ENCODE data around the gene SLC30A3. TPM values are rescaled to one million over a fixed set of nuclear protein-coding genes. Genes with fewer than 3 reads are reported as not detected.

The SLC30A3 gene
- total RNA-seq, 1 donor from 2014 or later, result not detected

DNA sequence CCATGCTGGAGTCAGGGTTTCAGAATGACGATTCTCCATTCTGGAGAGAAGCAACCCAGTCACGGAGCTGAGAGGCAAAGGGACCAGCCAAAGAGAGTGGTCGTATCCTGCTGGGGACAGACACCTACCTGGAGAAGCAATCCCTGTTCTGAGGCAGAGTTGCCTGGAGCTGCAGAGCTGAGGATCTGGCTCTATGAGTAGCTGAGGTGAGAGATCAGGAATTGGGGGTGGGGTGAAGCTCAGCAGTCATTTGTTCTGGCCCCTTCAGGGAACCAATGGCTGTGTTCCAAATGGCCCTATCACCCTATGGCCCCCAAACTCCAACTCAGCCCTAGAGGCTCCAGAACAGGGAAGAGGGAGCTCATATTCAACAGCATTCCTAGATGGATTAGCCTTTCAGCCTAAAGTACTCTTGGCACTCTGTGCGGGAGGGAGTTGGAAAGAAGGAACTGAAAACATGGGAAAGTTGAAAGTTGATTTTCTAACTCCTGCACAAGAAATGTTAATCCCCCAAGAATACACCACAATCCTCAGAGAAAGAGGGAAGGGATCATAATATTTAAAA is 54.3 kb downstream of the SLC30A3 start:
- no peak overlapping the region for H3K27ac Mint-ChIP-seq
- peaks cover 12% of the 10 kb centered on the region for H3K4me1 Mint-ChIP-seq (ENCODE audit: low read depth)
- H3K36me3 Mint-ChIP-seq (ENCODE audit: insufficient read depth), result peaks cover 9% of the 10 kb centered on the region
- H3K4me3 Mint-ChIP-seq (ENCODE audit: low read depth), result no peak overlapping the region
- DNase-seq (ENCODE audit: low spot score, unreplicated experiment), result no peak
- no peaks in the 10 kb centered on the region for H3K27me3 Mint-ChIP-seq
- no peaks in the 10 kb centered on the region for H3K9me3 Mint-ChIP-seq (ENCODE audit: low read depth)
- no peak for TF ChIP-seq CTCF (IDR thresholded peaks at IDR 0.05; ENCODE audit: unreplicated experiment)

- Mint-ChIP-seq H3K4me1 (ENCODE audit: low read depth) (peaks cover 6% of the 10 kb centered on the region), H3K27ac (no peak overlapping the region), H3K4me3 (ENCODE audit: low read depth) (no peak overlapping the region), H3K9me3 (ENCODE audit: low read depth) (no peaks in the 10 kb centered on the region), H3K27me3 (no peaks in the 10 kb centered on the region), H3K36me3 (ENCODE audit: insufficient read depth) (peaks cover 10% of the 10 kb centered on the region)
- no peak for TF ChIP-seq CTCF (IDR thresholded peaks at IDR 0.05; ENCODE audit: unreplicated experiment)
- no peak for DNase-seq (ENCODE audit: low spot score, unreplicated experiment)
These were observed 56.5 kb downstream of the SLC30A3 start for GRCh38 chr2:27206346-27206745.

DNA sequence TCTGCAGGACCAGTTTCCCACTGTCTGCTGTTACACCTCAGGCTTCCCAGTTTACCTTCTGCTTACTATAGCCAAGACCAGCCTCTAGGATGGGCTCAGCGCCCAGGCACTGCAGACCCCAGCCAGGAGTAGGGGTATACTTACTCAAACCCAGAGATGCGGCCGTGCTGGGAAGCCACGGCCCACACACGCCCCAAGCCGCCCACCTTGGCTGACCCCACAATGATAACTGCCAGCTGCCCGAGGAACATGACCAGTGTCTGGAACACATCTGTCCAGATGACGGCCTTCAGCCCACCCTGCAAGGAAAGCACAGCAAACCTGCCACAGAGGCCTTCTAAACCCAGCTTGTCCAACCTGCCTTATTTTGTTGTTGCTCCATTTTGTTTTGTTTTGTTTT is 57.6 kb downstream of the SLC30A3 start:
- no peak overlapping the region for H3K27ac Mint-ChIP-seq
- H3K9me3 Mint-ChIP-seq (ENCODE audit: low read depth), result no peaks in the 10 kb centered on the region
- H3K4me1 Mint-ChIP-seq (ENCODE audit: low read depth), result peaks cover 6% of the 10 kb centered on the region
- TF ChIP-seq CTCF (IDR thresholded peaks at IDR 0.05; ENCODE audit: unreplicated experiment), result no peak
- no peak for DNase-seq (ENCODE audit: low spot score, unreplicated experiment)
- peaks cover 10% of the 10 kb centered on the region for H3K36me3 Mint-ChIP-seq (ENCODE audit: insufficient read depth)
- no peak overlapping the region for H3K4me3 Mint-ChIP-seq (ENCODE audit: low read depth)
- no peaks in the 10 kb centered on the region for H3K27me3 Mint-ChIP-seq

- H3K27ac Mint-ChIP-seq, result no peak overlapping the region
- peaks cover 1% of the 10 kb centered on the region for H3K4me1 Mint-ChIP-seq (ENCODE audit: low read depth)
- DNase-seq (ENCODE audit: low spot score, unreplicated experiment), result no peak
- H3K27me3 Mint-ChIP-seq, result no peaks in the 10 kb centered on the region
- no peak overlapping the region for H3K4me3 Mint-ChIP-seq (ENCODE audit: low read depth)
- no peaks in the 10 kb centered on the region for H3K9me3 Mint-ChIP-seq (ENCODE audit: low read depth)
- peaks cover 11% of the 10 kb centered on the region for H3K36me3 Mint-ChIP-seq (ENCODE audit: insufficient read depth)
- TF ChIP-seq CTCF (IDR thresholded peaks at IDR 0.05; ENCODE audit: unreplicated experiment), result no peak
These were observed 58.3 kb downstream of the SLC30A3 start for GRCh38 chr2:27204566-27204965.

DNA sequence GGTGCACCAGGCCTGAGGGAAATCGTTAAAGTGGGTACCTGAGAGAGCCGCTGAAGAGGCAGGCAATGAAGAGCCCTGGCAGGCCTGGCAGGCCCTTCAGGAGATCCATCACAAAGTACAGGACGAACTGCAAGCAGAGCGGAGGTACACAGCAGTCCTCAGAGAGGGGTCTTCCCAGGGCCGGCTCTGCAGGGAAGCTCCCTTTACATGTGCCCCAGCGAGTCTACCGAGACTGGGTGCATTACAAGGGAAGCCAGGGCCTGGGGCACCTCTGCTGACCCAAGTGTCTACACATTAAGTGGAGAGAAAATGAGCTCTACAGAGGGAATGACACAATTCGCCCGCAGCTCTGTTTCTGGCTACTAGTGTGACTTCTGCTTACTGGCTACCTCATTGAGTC is 59.1 kb downstream of the SLC30A3 start:
- Mint-ChIP-seq H3K36me3 (ENCODE audit: insufficient read depth) (peaks cover 11% of the 10 kb centered on the region), H3K9me3 (ENCODE audit: low read depth) (no peaks in the 10 kb centered on the region), H3K4me3 (ENCODE audit: low read depth) (no peak overlapping the region), H3K27ac (no peak overlapping the region), H3K4me1 (ENCODE audit: low read depth) (peaks cover 1% of the 10 kb centered on the region), H3K27me3 (no peaks in the 10 kb centered on the region)
- TF ChIP-seq CTCF (IDR thresholded peaks at IDR 0.05; ENCODE audit: unreplicated experiment), result no peak
- DNase-seq (ENCODE audit: low spot score, unreplicated experiment), result no peak

Other genes with a start within 250 kb of the SLC30A3 start
- gene TMEM214, start 230.1 kb downstream of the SLC30A3 start, total RNA-seq, result 54.0 and 55.2 TPM in 2 replicates
- gene AGBL5, start 211.4 kb downstream of the SLC30A3 start, total RNA-seq, result 58.7 and 60.2 TPM in 2 replicates
- 245 and 254 TPM in 2 replicates for gene OST4, start 191.4 kb downstream of the SLC30A3 start, total RNA-seq
- gene EMILIN1, start 184.4 kb downstream of the SLC30A3 start, total RNA-seq, result 1.1 and 2.5 TPM in 2 replicates
- 4.4 and 5.2 TPM in 2 replicates for gene KHK, start 176.3 kb downstream of the SLC30A3 start, total RNA-seq
- gene CGREF1, start 143.9 kb downstream of the SLC30A3 start, total RNA-seq, result 0.31 and 0.87 TPM in 2 replicates
- gene ABHD1, start 139.2 kb downstream of the SLC30A3 start, total RNA-seq, result 0.31 and 0.34 TPM in 2 replicates
- 46.9 and 49.7 TPM in 2 replicates for gene PREB, start 128.4 kb downstream of the SLC30A3 start, total RNA-seq
- gene PRR30, start 123.6 kb downstream of the SLC30A3 start, total RNA-seq, result not detected in 2 replicates
- not detected in 2 replicates for gene TCF23, start 114.0 kb downstream of the SLC30A3 start, total RNA-seq
- gene ATRAID, start 51.0 kb downstream of the SLC30A3 start, total RNA-seq, result 96.4 and 107 TPM in 2 replicates
- 66.7 and 70.8 TPM in 2 replicates for gene SLC5A6, start 50.8 kb downstream of the SLC30A3 start, total RNA-seq
- gene CAD, start 45.7 kb downstream of the SLC30A3 start, total RNA-seq, result 59.3 and 59.7 TPM in 2 replicates
- not detected in 2 replicates for gene DNAJC5G, start 12.4 kb upstream of the SLC30A3 start, total RNA-seq
- gene TRIM54, start 19.4 kb upstream of the SLC30A3 start, total RNA-seq, result not detected in 2 replicates
- gene UCN, start 45.4 kb upstream of the SLC30A3 start, total RNA-seq, result 2.0 and 2.4 TPM in 2 replicates
- 56.0 and 60.4 TPM in 2 replicates for gene MPV17, start 60.0 kb upstream of the SLC30A3 start, total RNA-seq
- gene GTF3C2, start 93.7 kb upstream of the SLC30A3 start, total RNA-seq, result 98.0 and 106 TPM in 2 replicates
- 49.6 and 56.7 TPM in 2 replicates for gene EIF2B4, start 107.3 kb upstream of the SLC30A3 start, total RNA-seq
- 81.2 and 89.3 TPM in 2 replicates for gene SNX17, start 107.6 kb upstream of the SLC30A3 start, total RNA-seq
- 34.4 and 35.0 TPM in 2 replicates for gene ZNF513, start 117.7 kb upstream of the SLC30A3 start, total RNA-seq
- gene PPM1G, start 146.5 kb upstream of the SLC30A3 start, total RNA-seq, result 101 and 105 TPM in 2 replicates
- 109 and 120 TPM in 2 replicates for gene NRBP1, start 165.6 kb upstream of the SLC30A3 start, total RNA-seq
- 15.4 and 17.1 TPM in 2 replicates for gene KRTCAP3, start 179.3 kb upstream of the SLC30A3 start, total RNA-seq
- gene IFT172, start 226.7 kb upstream of the SLC30A3 start, total RNA-seq, result 43.7 and 49.5 TPM in 2 replicates
- gene FNDC4, start 232.2 kb upstream of the SLC30A3 start, total RNA-seq, result 10.2 and 12.2 TPM in 2 replicates
- gene GCKR, start 233.8 kb upstream of the SLC30A3 start, total RNA-seq, result 2.0 and 2.8 TPM in 2 replicates

Data from progenitor cell of endocrine pancreas (in vitro differentiated cells).